ENCODE measurements around the gene NME4. TPM values are rescaled to one million over a fixed set of nuclear protein-coding genes. Genes with fewer than 3 reads are reported as not detected.
A peak's percentile ranks its signal among the peaks of the same experiment; 100 is the strongest.
"Not testable (repeated sequence)": the region's sequence is repeated elsewhere in the genome, so short reads cannot be mapped to it uniquely, and the experiment has no call there.

The NME4 gene
- 89.2 TPM for total RNA-seq
- long read RNA-seq, transcript NME4-201 (5 exons, 995 nt), result major isoform, 58 of 86 reads
- long read RNA-seq, partial matches to known transcripts, result 16 of 86 reads
- long read RNA-seq, other reads (novel, unspliced or antisense), result 9 of 86 reads

DNA sequence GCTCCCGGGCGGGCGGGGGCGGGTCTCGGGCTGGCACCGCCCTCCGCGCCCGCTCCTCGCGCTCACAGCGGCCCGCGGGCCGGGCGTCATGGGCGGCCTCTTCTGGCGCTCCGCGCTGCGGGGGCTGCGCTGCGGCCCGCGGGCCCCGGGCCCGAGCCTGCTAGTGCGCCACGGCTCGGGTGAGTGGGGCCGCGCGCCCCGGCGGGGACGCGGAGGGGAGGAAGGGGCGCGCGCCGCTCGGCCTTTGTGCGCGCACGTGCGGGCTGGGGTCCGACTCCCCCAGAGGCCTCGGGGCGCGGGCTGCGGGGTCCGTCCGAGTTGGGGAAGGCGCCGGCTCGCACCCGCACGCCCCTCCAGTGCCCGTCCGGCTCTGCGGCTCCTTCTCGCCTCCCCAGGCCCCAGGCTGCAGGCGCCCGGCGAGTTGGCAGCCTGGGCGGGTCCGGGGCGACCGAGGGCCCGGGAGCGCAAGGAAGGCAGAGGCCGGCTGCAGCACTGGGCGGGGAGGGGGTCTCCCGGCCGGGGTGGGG is at the start of gene NME4:
Gene NME4 (plus strand): TSS at position 65 of the 527 bp plus-strand sequence. CDS start 24 bp downstream, at position 89.
- intact Hi-C loops (cut with micrococcal nuclease), result no loop called here
- peak; percentile 68 for DNase-seq
- peak; percentile 5 for ATAC-seq

DNA sequence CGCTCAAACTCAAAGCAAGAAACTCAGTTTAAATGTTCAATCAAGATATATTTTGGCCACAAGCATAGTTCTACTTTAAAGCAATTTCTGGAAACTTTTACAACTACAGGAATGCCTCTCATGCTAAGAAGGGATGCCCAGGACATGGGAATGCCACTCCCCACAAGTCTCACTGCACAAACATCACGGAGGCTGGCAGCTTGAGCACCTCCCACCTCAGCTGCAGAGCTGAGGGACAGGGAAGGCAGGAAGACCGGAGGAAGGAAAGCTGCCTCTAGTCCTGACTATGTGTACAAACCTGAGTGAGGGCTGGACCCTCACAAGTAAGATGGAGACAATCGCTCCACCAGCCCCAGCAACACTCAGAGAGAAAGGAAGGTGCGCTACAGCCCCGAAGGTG is 49.8 kb upstream of the NME4 start:
- DNase-seq (no peak), ATAC-seq (no peak)

DNA sequence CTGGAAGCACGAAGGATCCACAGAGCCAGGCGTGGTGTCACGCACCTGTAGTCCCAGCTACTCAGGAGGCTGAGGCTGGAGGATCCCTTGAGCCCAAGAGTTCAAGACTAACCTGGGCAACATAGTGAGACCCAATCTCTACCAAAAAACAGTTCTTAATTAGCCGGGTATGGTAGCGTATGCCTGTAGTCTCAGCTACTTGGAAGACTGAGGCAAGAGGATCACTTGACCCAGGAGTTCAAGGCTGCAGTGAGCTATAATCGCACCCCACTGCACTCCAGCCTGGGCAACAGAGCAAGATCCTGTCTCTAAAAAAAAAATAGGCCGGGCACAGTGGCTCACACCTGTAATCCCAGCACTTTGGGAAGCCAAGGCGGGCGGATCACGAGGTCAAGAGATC is 48.5 kb upstream of the NME4 start:
- ATAC-seq; intact Hi-C loops (cut with micrococcal nuclease); DNase-seq: not testable (repeated sequence)

More for the DNA sequence above, 49.8 kb upstream of the NME4 start:
- intact Hi-C loops (cut with micrococcal nuclease), result no loop called here

DNA sequence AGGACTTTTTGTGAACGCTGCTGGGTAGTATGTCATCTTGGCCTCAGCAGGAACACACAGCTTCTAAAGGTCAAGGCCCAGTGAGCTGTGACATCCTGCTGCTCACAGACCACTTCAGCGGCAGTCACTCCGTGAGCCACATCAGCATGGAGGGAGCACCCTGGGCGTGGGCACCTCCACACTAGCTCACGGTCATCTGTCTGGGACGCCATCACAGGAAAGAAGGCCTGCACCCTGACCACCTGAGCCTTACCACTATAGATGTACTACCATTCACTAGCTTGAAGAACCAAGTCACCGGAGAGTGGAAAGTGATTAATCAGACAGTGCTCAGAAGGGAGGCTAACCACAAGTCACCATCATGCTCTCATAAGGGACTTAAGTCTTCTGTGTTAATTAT is 47.8 kb upstream of the NME4 start:
- intact Hi-C loops (cut with micrococcal nuclease), result no loop called here
- ATAC-seq, result no peak
- DNase-seq, result no peak

DNA sequence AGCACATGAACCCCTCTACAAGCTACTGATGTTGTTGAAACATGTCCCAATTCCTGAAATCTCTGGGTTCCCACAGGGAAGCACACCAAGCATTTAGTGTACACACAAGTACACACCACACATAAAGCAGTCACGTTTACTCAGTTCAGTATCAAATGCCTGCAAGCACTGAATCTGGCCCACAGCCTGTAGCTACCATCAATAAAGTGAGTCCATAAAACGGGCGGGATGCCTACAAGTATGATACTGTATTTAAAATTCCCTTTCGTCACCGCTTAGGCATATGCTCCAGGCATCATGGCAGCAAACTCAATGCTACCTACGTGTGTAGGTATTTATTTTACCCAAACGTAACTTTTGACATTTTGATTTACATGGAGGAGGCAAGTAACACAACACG is 46.8 kb upstream of the NME4 start:
- ATAC-seq (no peak), DNase-seq (no peak)
- intact Hi-C loops (cut with micrococcal nuclease), result no loop called here

DNA sequence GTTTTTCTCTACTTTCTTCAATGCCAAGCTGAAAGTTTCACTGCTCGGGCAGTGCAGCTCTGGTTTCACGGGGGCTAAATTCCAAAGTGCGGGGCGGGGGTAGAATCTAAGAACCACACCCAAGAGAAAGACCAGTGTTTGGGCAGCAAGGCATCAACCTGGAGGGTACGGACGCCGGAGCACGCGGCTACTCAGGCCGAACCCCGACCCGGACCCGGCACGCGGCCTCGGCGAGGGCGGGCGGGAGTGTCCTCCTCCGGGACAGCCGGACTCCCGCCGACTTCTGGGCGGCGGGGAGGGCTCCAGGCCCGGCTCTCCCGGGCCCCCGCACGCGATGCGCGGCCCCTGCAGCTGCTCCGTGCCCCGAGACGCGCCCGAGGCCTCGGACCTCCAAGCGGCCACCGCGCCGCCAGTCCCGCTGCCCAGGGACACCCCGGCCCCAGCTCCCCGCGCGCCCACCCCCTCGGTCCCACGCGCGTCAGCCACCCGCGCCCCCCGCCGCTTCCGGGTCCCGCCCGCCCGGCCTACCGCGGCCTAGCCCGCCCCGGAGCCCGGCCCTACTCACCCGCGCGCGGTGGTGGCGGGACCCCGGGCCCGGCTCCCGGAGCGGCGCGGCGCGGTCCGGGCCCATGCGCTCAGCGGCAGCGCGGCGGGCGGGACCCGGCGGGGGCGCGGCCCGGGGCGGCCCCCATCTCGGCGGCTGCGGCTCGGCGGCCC is 45.0 kb upstream of the NME4 start:
- ATAC-seq (no peak), DNase-seq (peak; percentile 63)
- intact Hi-C loops (cut with micrococcal nuclease), result no loop called here

DNA sequence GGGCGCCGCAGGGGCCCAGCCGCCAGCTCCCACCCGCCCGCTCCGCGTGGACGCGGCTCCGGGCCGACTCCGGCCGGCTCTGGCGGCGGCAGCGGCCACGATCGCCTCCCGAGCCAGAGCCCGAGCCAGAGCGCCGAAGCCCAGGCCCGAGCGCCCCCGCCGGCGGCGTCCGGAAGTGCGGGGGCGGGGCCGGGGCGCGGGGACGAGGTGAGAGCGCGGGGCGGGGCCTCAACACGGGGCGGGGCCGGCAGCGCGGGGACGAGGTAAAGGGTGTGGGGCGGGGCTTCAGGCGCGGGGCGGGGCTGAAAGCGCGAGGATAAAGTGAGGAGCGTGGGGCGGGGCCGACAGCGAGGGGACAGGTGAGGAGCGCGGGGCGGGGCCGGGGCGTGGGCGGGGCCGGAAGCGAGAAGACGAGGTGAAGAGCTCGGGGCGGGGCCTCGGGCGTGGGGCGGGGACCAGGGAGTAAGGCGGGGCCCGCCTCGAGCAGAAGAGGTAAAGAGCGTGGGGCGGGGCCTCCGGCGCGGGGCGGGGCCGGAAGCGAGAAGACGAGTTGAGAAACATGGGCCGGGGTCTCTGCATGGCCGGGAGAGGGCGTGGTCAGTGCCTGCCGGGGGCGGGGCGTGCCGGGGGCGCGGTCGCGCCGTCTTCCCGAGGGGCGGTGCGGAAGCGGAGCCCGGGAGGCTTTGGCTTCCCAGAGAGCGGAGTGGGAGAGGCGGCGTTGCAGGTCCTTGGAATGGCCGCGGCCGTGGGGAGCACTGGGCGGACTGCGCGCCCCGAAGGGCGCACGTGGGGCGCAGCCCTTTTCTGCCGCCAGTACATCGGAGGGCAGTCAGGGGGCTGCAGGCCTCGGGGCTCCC is 44.2 kb upstream of the NME4 start, which contains the start of gene AXIN1:
Gene AXIN1 (minus strand): TSS at position 177 of the 857 bp plus-strand sequence. CDS start 5,698 bp downstream, outside the sequence.
- peak; percentile 100 for DNase-seq
- peak; percentile 93 for ATAC-seq
- intact Hi-C loops (cut with micrococcal nuclease), result no loop called here

DNA sequence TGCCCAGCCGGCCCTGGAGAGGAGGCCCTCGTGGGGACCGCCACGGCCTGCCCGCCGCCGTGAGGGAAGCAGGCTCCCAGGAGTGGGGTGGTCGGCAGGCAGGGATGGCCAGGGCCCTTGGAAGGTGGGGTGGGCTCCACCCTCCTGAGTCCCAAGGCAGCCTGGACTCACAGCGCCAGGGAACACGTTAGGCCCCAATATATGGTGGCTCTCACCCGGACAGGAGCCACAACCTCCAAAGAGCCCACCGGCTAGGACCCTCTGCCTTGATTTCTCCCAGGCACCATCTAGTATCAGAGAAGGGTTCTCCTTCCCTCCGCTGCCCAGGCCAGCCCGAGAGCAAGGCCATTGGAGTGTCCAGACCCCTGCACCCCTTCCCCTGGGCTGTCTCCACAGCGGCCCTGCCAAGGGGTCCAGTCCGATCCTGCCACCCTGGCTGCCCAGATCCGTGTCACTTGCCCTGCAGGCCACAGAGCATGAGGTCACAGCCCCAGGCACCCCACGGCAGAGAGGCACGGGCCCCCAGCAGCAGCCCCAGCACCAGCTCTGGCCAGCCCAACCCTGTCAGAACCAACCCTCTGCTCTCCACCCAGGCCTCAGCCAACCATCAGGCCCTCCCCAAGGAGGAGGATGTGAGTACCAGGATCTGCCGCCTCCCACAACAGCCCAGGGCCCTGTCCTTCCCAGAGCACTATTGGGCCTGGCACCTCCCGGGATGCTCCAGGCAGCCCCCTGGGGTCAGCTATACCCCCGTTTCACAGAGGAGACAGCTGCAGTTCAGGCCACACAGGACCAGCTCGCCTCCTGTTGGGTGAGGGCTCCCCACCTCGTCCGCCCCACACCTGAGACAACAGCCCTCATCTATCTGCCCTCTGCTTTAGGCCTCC is 43.4 kb upstream of the NME4 start:
- ATAC-seq (no peak), DNase-seq (no peak)
- intact Hi-C loops (cut with micrococcal nuclease), result no loop called here

DNA sequence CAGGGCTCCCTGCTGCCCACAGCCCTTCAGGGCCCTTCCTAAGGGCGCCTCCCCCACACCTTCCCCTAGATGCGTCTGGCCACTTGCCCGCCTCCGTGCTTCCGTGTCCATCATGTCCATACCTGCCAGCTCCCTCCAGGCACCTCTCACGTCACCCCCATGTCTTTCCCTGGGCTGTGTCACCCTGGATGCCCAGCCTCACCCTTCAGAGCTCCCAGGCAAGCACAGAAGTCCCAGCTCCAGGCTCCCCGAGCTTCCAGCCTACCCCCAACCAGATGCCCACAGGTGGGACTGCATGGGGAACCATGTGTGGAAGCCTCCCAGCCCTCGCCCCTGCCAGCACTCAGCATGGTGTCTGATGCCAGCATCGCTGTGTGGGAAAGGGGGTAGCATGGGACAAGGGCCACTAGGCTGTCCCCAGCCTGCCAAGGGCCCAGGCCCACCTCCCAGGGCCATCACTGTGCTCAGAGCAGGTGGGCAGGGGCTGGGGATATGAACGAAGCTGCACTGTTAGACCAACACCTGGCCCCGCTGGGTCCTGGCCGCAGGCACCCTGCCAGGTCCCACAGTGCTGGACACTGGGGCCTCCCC is 42.6 kb upstream of the NME4 start:
- DNase-seq, result no peak
- intact Hi-C loops (cut with micrococcal nuclease), result no loop called here
- no peak for ATAC-seq

DNA sequence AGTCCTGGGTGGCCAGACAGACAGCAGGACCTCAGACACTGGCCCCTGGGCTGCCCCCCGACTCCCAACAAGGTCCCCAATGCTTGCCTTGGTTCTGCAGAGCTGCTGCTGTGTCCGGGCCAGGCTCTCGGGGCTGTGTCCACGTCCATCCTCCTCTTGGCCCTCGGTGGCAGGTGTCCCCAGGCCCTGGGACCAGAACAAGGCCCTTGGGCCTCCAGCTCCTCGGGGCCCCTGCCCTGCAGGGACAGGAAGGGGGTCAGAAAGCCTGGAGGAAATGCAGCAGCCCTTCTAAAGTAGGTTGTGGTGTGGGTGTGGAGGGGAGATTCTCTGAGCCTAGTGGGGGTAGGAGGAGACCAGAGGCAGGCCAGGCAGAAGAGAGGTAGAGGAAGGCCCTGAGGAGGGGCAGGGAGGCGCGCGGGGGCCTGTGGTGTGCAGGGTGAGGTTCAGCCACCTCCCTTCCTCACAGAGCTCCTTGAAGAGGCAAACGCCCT is 42.0 kb upstream of the NME4 start:
- DNase-seq, result no peak
- ATAC-seq, result no peak
- intact Hi-C loops (cut with micrococcal nuclease), result no loop called here

DNA sequence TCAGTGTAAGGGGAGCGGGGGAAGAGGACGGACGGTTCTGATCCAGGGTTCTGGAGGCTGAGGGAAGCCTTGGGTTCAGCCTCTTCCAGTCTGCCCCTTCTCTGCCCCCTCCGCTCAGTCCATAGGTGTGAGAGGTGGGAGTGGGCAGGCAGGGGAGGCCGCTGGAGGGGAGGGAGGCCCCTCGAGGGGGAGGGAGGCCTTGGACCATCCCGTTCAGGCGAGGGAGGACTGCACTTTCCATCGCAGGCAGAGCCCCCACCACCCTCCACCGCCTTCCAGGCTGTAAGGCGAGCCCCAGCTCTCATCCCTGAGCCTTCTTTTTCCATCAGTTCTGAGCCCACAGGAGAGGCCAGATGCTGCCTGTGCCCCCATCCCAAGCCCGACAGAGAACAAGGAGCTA is 40.3 kb upstream of the NME4 start:
- ATAC-seq, result no peak
- intact Hi-C loops (cut with micrococcal nuclease), result no loop called here
- DNase-seq, result no peak

DNA sequence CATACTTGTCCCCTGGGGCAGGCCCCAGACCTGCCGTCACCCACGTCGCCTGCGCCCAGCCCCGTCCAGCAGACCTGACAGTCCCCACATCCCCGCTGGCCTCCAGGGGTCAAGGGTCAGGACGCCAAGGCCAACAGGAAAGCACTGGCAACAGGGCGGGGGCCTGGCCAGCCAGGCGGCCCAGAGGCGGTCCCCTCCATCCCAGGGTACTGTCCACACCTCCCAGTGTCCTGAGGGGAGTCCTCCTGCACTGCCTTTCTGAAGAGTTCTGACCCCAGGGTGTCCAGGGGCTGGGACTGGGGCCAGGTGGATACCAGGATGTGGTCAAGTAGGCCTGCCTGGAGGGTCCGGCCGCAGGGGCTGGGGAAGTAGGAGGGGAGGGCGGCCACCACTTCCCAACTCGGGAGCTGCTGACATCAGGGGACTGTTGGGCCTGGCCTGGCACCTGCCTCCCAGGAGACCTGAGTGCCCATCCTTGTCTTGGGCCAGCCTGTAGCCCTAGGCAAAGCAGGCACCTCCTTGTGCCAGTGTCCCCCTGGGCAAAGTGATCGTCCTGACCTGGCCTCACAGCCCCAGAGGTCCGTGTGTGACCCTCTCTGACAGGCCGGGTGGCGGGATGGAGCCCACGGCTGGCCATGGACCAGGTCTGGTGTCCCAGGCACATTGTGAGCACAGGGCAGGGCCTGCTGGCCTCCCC is 37.8 kb upstream of the NME4 start:
- intact Hi-C loops (cut with micrococcal nuclease), result no loop called here
- DNase-seq (no peak), ATAC-seq (no peak)

DNA sequence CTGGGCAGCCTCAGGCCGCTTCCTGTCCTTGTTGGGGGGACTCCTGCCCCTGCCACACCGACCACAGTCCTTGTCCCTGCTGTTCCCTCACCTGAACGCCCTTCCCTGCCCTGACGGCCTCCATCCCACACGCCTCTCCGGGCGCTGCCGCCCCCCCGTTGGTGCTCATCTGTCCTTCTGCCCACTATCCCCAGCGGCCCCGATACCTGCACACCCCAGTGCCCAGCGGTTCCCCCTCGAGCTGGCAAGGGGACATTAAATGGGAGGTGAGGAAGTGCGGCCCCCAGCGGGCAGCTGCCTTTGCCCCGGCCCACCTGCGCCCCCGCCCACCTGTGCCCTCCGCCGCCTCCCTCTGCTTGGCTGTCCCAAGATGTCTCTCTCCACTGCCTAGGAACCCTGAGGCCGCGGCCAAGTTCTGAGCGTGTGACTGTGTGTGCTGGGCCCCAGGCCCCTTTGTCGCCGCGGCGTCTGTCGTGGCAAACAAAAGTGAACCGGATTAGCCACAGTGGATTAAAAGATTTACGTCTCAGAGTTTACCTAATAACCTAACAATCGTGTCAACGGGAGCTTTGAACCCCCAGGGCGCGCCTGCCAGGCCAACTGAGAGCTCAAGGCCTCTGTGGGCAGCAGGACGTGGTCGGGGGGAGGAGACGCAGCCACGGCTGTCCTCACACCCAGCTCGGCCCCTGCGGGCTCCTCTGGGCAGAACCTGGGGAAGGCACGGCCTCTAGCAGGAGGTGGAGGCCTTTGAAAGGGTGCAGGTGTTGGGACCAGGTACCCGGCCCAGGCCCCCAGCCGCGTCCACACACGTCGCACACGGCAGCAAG is 36.9 kb upstream of the NME4 start:
- intact Hi-C loops (cut with micrococcal nuclease), result no loop called here
- DNase-seq (no peak), ATAC-seq (no peak)

DNA sequence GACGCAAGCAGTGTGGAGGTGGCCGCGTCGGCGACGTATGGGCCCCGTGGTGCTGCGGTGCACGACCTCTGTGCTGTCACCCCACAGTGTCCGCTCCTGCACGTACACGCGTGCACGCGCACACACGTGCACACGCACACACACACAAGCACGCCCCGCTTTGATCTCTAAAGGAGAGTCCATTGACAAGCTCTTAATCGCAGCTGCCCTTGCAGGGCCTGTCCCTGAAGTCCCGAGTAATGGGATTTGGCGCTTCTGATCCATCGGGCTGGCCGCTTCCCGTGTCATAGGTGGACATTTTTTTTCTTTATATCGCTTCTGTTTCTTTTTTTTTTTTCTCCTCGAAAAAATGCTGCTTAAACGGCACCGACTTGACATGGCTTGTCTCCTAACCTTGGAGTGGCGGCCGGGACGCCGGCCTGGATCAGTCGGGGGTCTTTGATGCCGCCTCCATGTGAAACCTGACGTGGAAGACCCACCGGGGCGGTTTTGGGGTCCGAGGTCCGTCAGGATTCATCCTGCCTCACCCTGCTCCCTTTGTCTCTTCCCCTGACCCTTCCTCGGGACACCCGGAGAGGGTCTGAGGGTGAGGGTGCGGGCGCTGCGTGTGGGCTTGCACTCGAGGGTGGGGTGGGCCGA is 36.2 kb upstream of the NME4 start:
- intact Hi-C loops (cut with micrococcal nuclease), result no loop called here
- DNase-seq (no peak), ATAC-seq (no peak)

DNA sequence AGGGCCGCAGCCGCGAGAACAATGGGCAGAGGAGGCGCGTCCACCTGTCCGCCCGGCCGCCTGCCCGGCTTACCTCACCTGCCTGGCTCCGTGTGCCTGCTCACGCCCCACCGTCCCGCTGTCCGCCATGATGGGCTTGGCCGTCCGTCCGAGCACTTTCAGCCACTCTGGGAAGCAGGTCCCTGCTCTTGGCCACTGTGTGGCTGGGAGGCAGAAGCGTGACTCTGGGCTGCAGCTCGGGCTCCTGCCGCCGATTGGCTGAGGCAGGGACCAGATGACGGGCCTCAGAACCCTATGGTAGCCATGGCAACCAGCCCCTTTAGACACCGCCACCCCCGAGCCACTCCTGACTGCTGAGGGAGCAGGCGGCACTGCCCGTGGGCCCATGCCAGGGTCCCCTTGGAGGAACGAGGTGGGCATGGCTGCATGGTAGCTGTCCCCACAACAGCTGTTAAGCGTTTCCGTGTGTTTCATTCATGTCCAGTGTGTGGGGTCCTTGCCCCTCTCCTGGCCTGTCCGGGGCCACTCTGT is 35.6 kb upstream of the NME4 start:
- DNase-seq, result no peak
- intact Hi-C loops (cut with micrococcal nuclease), result no loop called here

More for the DNA sequence above, 35.6 kb upstream of the NME4 start:
- no peak for ATAC-seq
